Testis (tissue), 2 donors: ENCODE results near the gene CEMP1.

Source experiments
- CTCF ChIP-seq, 3 experiments: fragments of 450-650 bp in 2 of 3; fragments of 200-600 bp in 1 of 3; sonication (generic) in 1 of 3; IDR thresholded peaks; one replicate each; pipeline ENCODE4 v1.5.1; 2016 to 2019; ENCODE audit warnings: antibody characterized with exemption in 3 of 3, mild to moderate bottlenecking in 2 of 3, moderate library complexity in 1 of 3
- POLR2A ChIP-seq: fragments of 450-650 bp; IDR thresholded peaks from one replicate; pipeline ENCODE4 v1.6.1; 2017; ENCODE audit warnings: antibody characterized with exemption, mild to moderate bottlenecking, moderate library complexity

- TF ChIP-seq POLR2A: no peak
- TF ChIP-seq CTCF (IDR thresholded peaks at IDR 0.05): no peak
Observed at GRCh38 chr16:2511996-2512734, 19.0 kb downstream of the CEMP1 start.
